Activated CD4-positive, alpha-beta T cell treated with anti-CD3 and anti-CD28 coated beads for 1 hour (primary cell): ENCODE data around the gene AUTS2.

Experiments used
- DNase-seq: peaks from one replicate; pipeline ENCODE4 v3.0.0-alpha.2; 2020

Gene AUTS2

DNA sequence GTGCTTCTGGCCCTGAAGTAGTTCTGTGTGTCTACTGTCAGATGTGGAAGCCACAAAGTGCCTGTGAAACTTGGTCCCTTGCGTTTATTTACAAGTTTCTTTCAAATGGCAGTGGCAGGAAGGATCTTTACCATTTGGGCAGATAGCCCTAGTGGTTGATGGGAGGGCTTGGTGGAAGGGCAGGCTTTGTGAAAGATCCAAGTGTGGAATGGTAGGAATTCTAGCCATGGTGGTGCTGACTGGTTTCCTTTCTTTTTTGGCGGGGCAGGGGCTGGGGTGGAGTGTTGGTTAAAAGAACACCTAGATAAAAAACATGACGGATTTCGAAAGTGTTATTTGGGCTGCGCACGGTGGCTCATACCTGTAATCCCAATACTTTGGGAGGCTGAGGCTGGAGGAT is 27.0 kb downstream of the AUTS2 start:
- no peak for DNase-seq

DNA sequence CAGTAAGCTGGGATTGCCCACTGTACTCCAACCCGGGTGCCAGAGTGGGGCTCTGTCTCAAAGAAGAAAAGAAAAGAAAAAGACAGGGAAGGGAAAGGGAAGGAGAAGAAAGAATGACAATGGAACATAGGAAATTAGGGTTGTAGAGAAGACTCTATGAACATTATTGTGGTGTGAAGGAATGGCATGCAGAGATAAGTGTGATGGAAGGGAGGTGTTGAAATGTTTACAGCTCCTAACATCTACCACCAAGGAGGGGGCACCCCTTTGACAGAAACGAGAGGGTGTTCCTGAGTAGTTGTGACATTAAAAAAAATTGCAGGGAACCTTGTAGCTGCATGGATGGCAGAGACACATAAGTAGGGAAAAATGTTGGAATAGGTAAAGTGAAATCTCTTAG is 27.5 kb downstream of the AUTS2 start:
- no peak for DNase-seq

DNA sequence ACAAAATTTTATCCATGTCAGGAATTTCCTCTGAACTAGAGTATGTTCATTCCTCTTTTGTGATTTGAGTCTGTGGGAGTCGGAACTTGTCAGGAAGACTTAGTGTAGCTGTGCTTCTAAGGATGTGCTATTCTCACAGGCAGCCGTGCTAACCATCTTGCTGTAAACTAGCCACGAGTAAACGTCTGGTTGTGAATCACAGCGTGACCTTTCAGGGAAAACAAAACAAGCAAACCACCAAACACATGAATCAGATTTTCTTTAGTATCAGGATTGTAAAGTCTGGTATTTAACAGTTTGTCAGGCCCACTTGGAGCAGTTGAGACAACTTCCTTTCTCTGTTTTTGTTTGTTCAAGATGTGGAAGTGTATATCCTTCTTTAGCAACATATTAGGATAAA is 32.0 kb downstream of the AUTS2 start:
- DNase-seq: no peak

DNA sequence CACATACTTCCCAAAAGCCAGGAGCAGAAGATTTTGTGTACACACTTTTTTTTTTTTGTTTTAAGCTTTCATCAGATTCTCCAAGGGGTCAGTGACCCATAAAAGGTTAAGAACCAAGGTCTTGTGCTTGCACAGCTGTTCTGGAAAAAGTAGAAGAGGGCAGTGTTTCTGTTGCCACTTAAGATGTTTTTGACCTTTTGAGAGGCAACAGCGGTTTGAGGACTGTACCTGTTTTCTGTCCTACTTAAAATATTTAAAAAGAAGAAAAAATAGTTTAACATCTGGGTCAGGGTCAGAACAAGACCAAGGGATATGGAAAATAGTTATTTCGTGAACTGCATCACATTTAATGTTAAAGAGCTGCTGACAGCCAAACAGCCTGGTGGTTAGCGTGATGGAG is 32.9 kb downstream of the AUTS2 start:
- DNase-seq: no peak

DNA sequence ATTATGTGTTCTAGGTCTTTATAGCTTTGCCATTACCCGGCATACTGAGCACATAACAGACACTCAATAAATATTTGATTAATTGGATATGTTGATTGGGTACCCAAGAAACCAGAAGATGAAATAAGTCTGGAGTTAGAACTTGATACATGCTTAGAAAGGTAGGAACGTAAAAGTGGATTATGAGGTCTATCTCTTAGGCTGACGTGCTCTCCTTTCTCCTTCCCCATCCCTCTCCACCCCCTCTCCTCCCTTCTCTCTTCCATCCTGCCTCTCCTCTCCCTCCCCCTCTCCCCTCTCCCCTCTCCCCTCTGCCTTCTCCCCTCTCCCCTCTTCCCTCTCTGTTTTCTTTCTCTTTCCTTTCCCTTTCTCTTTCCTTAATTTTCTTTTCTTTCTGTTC is 34.0 kb downstream of the AUTS2 start:
- no peak for DNase-seq

DNA sequence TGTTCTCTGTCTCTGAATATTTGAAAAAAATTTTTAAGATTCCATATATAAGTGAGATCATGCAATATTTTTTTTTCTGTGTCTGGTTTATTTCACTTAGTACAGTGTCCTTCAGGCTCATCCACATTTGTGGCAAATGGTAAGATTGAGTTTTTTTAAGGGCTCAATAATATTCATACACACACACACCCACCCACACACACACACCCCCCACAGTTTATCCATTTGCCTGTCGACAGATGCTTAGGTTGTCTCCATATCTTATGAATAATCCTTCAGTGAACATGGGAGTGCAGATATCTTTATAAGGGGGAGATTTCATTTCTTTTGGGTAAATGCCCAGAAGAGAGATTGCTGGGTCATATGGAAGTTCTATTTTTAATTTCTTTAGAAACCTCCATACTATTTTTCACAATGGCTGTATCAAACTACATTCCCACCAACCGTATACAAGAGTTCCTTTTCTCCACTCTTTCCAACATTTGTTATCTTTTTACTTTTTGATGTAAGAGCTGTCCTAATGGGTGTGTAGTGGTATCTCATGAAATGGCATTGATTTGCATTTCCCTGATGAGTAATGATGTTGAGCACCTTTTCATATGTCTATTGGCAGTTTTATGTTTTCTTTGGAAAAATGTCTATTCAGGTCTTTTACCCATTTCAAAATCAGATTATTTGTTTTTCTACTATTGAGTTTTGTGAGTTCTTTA is 35.0 kb downstream of the AUTS2 start:
- no peak for DNase-seq

DNA sequence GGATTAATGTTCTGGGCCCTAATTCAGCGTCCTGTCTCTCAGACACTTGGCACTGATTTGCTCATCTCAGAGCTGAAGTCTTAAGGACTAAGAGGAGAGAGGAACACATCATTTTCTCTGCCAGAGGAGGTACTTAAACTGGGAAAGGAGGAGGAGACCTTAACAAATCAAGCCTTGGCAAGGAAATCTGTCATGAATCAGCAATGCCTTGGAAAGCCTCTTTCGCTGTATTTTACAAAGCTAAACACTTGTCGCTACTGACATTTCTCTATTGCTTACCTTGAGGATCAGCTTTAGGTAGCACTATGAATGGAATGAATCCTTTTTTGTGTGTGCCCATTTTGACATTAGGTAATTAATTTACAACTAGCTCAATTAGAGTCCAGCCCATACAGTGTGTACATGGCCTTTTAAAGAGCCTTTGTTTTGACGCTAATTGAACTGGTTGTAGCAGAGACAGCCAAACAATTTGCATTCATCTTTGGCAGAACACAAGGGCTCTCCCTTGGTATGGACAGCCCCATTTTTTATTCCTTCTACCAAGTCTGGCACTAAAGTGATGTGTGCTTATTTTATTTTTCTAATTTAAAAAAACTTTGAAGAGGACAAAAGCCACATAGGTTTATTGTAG is 37.4 kb downstream of the AUTS2 start:
- DNase-seq: no peak

DNA sequence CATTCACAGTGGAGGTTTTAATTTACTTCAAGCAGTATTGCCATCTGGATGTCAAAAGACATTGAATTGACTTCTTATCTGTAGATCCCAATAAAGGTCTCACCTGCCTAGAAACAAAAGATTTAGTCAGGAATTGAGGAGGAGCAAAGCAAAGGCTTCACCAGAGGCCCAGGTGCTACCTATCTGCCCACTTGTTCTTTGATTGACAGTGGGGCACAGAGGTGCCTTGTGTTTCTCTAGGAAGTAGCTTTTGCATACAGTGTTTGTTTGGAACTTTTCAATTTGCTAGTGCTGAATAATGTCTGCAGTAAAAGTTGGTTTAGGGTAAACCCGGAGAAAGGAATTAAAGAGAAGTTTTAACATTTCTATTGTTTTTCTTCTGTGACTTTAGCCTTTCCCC is 40.4 kb downstream of the AUTS2 start:
- no peak for DNase-seq

DNA sequence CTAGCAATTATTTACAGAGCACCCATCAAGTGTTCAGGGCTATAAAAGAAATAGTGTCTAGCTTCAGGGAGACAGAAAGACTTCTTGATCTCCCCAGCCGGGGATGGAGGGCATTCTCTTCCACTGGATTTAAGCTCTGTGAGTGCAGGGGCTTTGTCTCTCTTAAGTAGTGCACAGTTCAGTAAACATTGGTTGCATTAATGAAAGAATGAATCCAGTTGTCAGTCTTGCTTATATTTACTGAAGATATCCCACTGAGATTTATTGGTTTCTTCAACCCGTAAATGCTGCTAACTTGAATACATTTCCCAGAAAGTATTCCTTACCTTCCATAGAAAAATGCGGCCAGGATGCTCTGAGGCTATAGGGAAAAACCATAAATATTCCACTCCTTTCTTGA is 41.9 kb downstream of the AUTS2 start:
- no peak for DNase-seq

DNA sequence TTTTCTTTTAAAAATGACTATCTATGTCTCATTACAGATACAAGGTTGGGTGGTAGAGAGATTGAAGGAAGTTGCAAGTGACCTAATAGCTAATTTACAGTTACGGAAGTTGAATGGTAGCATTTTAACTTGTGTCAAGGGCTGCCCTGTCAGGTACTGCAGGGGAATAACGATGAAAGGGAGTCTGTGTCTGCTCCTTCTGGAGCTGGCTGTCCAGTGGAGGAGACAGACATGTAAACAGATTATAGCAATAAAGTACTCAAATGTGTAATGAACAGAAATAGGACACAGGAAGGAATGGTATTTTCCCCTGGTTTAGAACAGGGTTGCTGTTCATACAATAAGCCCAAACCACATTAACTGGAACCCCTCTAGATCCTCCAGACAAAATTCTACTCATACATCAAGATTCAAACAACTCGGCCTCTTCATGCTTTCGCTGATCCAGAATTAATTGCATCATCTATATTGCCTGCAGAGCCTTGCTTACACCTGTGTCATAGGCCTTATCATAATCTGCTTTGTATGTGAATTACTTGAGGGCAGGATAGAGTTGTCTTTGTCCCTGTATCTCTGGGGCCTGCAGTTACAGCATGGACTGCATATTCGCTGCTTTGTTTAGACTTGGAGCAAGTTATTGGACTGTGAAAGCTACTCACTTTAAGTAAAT is 42.8 kb downstream of the AUTS2 start:
- no peak for DNase-seq

DNA sequence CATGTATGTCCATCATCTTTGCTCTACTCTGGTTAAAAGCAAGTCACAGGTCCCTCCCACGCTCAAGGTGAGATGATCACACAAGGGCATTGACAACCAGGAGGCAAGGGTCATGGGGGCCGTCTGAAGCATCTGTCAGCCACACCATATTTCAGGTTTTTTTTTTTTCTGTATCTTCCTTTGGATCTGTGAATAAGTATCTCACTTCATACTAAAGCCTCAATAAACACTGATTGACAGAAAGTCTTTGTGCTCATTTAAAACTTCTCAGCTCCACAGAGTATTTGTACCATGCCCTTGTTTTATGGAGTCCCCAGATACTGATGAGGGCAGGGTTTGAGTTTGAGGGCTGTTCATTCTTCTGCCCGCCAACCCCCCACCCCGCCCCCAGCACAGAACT is 45.0 kb downstream of the AUTS2 start:
- DNase-seq: no peak

DNA sequence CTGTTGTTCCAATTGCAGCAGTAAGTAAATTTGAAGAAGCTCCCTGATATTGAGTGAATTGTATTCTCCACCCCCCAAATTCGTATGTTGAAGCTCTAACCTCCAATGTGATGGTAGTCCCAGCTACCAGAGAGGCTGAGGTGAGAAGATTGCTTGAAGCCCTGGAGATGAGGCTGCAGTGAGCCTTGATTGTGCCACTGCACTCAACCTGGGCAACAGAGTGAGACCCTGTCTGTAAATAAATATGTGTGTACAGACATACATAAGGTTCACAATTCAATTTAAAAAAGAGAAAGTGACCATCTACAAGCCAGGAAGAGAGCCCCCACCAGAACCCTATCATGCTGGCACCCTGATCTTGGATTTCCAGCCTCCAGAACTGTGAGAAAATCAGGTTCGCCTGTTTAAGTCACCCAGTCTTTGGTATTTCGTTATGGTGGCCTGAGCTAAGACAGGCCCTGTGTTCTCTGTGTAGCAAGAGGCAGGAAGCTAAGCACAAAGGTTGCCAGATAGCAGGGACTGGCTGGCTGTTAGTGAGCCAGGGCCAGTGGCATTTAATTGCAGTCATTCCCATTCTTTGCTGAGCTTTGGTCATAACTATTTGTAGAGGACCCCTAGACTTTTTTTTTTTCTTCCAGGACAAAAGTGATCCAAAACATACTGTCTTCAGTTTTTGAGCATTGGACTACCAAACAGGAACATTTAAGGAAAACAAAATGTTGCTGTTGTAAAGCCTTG is 45.6 kb downstream of the AUTS2 start:
- no peak for DNase-seq

DNA sequence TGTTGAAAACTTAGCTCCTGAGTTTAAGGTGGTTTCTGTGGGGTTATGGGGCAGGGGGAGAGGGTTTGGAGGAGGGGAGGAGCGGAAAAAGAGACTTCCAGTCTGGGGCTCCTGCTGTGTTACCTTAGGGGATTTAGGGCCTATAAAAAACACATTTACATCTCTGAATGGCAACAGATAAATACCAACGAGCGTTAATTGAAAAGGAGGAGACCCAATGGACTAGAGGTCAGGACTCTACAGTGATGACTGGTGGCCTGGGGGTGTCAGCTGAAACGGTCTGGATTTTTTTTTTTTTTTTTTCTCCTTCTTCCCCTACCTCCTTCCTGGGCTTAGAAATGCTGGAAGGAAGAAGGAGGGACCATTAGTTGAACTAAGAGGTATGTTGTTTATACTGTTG is 47.4 kb downstream of the AUTS2 start:
- no peak for DNase-seq

DNA sequence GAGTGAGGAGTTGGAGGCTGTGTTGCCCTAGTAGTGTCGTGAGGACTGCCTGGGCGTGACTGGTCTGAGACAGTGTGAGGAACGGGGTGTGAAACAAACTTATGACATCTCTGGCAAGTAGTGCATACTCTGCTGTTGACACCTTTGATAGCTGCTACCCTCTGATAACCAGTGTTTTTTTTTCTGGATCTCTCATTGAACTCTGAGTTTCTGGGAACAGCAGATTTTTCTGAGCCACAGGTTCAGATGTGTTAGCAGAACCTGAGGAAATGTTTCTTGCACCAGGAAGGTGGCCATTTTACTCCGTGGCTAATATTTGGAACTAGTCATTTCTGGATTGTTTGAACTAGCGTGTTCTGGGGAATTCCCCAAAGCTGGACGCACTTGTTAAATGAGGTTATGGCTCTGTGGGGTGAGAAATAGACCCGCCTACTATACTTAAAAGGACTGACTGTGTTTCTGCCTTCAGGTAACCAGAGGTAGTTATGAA is 52.9 kb downstream of the AUTS2 start:
- DNase-seq: no peak

DNA sequence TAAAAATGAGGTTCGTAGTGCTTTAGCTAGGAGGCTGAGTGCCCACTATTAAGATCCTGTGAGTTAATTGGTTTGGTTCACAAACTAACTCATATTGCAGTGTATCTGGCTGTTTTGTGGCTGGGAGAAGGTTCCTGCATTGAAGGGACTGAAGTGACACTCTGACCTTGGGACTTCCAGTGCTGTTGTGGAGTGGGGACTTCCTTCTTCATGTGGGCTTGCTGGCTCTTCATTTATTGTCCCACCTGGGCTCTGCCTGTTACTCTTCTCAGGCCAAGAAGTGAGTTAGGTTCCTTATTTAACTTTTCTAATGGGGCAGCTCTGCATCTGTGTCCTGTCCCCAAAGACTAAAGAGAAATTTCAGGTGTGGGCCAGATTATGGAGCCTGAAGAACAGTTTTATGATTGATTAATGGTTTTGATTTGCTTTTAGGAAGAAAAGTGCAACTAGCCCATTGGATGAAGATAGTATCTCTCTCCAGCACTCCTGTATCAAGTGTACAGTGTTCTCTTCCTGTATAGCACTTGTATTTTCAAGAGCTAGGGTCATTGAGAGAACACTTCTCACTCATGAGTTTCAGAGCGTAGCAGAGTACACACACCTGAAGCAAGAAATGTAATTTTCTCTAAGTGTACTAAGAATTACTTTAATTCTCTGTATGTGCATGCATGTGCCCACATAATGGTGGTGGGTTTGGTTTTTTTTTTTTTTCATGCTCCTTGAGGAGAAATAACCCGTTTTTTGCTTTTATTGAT is 54.8 kb downstream of the AUTS2 start:
- DNase-seq: no peak

DNA sequence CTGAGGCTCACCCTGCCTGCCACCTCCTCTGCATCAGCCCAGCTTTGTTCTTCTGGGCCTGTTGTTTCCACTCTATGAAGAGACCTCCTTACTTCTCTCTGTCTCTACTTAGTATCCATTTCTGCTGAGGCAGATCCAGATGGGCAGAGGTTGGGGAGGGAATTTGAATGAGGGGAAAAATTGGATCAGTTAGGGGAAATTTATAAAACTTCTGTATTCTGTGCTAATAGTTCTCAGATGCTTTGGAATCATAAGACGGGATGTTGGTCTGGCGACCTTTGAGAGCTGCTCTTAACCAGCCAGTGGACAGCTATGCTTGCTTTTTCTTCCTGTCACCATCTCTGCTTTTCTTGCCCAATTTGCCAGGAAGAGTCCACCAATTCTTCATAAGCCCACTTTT is 55.5 kb downstream of the AUTS2 start:
- no peak for DNase-seq

DNA sequence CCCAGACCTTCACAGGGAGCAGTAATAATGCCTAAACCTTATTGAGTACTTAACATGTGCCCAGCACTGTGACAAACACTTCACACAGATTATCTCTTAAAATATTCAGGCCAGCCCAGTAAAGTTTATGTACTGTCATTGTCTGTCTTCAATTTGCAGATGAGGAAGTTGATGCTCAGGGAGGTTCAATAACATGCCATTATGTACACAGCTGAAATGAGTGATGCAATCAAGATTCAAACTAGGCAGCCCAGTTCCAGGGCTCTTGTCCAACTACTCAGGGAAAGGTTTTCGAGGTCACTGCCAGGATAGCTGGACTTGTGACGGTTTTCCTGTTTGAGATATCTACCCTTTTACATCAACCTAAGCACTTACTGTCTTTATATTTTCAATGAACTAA is 56.1 kb downstream of the AUTS2 start:
- DNase-seq: no peak

DNA sequence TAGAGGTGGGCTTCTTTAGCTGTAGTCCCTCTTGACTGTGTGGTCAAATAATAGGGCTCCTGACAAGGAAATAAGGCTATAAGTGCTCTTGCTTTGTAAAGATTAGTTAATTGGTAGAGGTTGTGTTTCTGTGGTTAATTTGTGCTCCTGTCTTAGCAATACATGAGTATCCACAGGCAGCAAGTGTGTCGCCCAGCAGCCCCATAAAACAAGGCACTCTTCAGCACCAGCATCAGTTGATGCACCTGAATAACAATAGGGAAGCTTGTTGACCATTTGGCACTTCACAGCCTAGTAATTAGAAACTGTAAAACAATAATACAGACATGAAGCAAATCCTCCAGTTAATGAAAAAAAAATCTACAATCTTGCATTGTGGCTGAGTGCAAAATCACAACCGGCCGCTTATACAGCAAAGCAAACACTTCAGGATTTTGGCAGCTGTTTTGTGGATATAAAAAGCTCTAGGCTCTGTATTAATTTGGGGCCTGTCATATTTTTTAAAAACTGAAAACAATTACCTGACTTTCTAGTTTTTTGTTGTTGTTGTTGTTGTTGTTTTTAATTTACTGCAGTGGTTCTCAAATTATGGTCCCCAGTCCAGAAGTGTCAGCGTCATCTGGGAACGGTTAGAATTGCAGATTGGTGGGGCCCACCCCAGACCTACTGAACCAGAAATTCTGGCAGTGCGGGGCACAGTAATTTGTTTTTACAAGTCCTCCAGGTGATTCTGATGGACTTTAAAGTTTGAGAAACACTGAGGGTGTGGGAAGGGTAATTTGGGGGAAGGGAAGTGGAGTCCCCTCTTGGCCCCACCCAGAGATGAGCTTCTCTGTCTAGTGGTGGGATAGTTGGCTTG is 56.8 kb downstream of the AUTS2 start:
- no peak for DNase-seq

DNA sequence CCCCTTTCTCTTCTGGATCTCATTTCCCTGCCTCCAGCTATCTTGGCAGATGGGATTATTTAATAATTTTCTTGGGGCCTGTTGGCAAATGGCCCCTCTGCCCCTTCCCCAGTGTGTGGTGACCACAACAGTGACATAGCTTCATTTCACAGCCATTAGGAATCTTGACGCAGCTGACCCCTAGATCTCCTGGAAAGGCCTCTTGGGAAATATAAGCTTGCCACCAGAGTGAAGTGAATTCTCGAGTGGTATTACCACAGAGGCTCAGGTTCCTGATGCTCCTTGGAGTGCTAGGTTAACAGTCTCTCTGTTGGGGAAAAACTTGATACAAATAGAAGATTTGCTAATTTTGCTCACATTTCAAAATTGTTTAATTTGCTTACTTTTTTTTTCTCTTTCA is 57.8 kb downstream of the AUTS2 start:
- no peak for DNase-seq

DNA sequence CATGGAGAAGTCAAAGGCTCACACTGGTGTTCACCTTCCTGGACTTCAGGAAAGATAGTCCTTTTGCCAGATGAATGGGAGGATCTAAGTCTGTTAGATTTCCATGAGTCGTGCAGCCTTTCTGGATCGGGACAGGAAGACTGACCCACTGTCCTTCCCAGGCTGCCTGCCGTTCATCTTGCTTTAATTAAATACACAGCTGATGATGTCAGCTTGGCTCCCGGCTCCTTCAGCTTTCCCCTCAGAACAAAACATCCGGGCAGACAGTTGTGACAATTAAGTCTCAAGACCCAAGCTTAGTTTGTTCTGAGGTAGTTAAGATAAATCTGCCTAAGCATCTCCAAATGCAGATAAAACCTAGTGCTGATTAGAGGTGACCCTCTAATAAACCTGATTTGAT is 58.6 kb downstream of the AUTS2 start:
- DNase-seq: no peak

DNA sequence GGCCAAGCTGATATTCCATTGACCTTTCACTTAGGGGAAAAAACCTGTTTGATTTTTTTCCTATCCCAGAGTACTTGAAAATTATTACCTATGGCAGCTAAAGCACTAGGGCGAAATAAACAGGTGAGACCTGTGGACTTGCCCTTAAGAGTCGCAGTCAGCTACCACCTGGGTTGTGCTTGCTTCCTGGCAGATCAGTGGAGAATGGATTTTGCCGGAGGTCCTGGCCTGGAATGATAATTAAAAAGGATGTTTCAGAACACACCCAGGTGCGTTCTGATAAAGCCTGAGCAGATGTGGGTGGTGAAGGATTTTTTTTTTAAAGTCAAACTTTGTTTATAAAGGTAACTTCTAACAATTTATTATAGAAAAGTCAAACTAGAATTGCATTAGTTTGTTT is 59.1 kb downstream of the AUTS2 start:
- DNase-seq: no peak

DNA sequence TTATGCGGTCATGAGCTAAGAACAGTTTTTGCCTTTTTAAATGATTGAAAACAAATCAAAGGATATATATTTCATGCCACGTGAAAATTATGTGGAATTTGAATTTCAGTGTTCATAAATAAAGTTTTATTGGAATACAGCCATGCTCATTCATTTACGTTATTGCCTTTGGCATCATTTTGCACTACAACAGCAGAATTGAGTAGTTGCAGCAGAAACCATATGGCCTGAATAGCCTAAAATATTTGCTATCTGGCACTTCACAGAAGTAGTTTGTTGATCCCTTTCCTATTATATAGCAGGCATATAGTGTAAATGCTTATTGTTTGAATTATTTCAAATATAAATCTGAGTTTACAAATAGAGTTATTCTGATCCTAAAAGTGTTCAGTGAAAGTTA is 59.7 kb downstream of the AUTS2 start:
- no peak for DNase-seq
